Epithelial cell of proximal tubule (primary cell): Measurements from ENCODE around the gene ECD. TPM values are rescaled to one million over a fixed set of nuclear protein-coding genes. Genes with fewer than 3 reads are reported as not detected.

Experiments used
- DNase-seq: peaks from one replicate; pipeline ENCODE4 v3.0.0-alpha.2; 2011; ENCODE audit warnings: low read depth
- H3K4me3 ChIP-seq: 2 replicates; pipeline ENCODE4 v1.5.1; 2011; ENCODE audit warnings: low read depth, mild to moderate bottlenecking, low read length
- CTCF ChIP-seq: conservative IDR thresholded peaks from 2 replicates; pipeline ENCODE4 v1.5.1; 2012; ENCODE audit warnings: low read depth, mild to moderate bottlenecking, low read length
- total RNA-seq: library from RNA; depleted of rRNA; stranded (reverse); fragments of >200 nt; gene quantifications from 2 replicates; pipeline ENCODE4 v1.2.3, GENCODE V29; 2015

The ECD gene
- total RNA-seq, 1 donor from 2014 or later, result 26.0 TPM

DNA sequence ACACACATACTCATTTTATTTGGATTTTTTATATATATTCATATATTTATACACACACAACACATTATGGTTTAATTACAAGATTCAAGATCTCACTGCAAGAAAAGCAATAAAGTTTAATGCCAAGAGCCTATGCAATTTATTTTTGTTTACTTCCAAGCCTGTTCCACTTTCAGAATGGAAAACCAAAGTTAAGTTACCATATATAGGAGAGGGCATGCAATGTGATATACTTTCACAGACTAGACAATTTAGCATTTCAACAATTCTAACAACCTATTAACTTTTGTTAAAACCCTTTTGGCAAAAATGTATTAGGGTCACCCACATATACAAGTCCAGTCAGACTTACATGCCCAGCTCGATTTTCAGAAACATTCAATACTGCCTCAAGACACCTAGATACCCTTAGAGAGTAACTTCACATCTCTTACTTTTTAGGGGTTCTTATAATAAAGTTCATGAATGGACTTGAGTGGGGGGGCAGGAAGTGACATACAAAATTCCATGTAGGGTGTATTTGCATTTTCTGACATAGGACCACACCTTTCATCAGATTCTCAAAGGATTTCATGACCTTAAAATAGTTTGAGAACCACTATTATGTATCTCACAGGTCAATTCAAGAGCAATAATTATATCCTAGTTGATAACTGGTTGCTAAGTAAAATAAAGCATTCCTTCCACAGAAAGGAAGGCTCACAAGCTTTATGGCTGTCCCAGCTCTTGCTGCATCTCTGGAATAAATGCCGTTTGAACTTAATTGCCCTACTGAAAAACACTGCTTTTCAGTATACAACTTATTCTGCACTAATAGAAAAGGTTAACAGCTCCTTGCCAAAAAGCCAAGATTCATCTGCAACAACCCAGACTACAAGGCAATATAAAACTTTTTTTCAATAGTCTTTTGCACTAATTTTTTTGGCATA lies 73.6 kb downstream of the ECD start:
- peak overlapping the region; percentile 80 for H3K4me3 ChIP-seq
- TF ChIP-seq CTCF, result no peak
- DNase-seq, result no peak

DNA sequence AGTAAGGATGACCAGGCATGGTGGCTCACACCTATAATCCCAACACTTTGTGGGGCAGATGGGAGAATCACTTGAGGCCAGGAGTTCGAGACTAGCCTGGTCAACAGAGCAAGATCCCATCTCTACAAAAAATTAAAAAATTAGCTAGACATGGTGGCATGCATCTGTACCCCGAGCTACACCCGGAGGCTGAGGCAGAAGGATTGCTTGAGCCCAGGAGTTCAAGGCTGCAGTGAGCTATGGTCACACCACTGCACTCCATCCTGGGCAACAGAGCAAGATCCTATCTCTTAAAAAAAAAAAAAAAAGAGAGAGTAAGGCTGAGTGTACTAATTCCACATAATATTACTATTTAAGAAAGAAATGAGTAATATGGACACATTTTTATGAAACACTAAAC lies 75.0 kb downstream of the ECD start:
- TF ChIP-seq CTCF, result no peak
- no peak overlapping the region for H3K4me3 ChIP-seq
- DNase-seq, result no peak

GRCh38 chr10:73088304-73088703 lies 79.5 kb downstream of the ECD start:
- no peak for DNase-seq
- H3K4me3 ChIP-seq, result no peak overlapping the region
- TF ChIP-seq CTCF, result no peak

DNA sequence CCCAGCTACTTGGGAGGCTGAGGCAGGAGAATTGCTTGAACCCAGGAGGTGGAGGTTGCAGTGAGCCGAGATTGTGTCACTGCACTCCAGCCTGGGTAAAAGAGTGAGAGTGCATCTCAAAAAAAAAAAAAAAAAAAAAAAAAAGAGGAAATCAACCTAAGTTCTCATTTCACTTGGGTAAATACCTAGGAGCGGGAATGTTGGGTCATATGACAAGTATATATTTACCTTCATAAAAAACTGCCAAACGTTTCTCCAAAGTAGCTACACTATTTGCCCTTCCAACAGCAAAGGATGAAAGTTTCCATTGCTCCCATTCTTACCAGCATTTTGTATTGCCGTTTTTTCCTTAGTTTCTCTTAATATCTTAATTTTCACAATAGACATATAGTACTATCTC lies 81.0 kb downstream of the ECD start:
- H3K4me3 ChIP-seq, result no peak overlapping the region
- no peak for TF ChIP-seq CTCF
- DNase-seq, result no peak

GRCh38 chr10:73084209-73084608 lies 83.6 kb downstream of the ECD start:
- TF ChIP-seq CTCF, result no peak
- DNase-seq, result no peak
- H3K4me3 ChIP-seq, result no peak overlapping the region

Other genes starting within 250 kb of the ECD start
- not detected in 2 replicates for gene PLA2G12B, start 213.2 kb downstream of the ECD start, total RNA-seq
- gene P4HA1, start 71.1 kb downstream of the ECD start, total RNA-seq, result 22.6 and 116 TPM in 2 replicates
- gene NUDT13, start 57.6 kb downstream of the ECD start, total RNA-seq, result 2.9 and 3.6 TPM in 2 replicates
- gene FAM149B1, start 111 bp upstream of the ECD start, total RNA-seq, result 4.3 and 8.4 TPM in 2 replicates
- 69.0 and 96.4 TPM in 2 replicates for gene DNAJC9, start 79.2 kb upstream of the ECD start, total RNA-seq
- 51.1 and 86.9 TPM in 2 replicates for gene MRPS16, start 84.6 kb upstream of the ECD start, total RNA-seq
- 0.14 and 0.98 TPM in 2 replicates for gene CFAP70, start 190.9 kb upstream of the ECD start, total RNA-seq
- gene ANXA7, start 246.1 kb upstream of the ECD start, total RNA-seq, result 95.9 and 132 TPM in 2 replicates